Esophagus squamous epithelium (tissue), 5 donors: ENCODE data around the gene AP1G2. TPM values are rescaled to one million over a fixed set of nuclear protein-coding genes. Genes with fewer than 3 reads are reported as not detected.

Experiments used
- DNase-seq: peaks from one replicate; lab custom pipeline; 2025; lab: John Stamatoyannopoulos, UW
- H3K27ac ChIP-seq, 4 donors: fragments of 200-600 bp; sonication (generic); one replicate each; pipeline ENCODE4 v1.5.1; 2016 to 2019; ENCODE audit warnings: mild to moderate bottlenecking in 1 of 4
- H3K27me3 ChIP-seq, 4 donors: fragments of 200-600 bp; sonication (generic); 1 replicate in 3 of 4; 2 replicates in 1 of 4; pipeline versions ENCODE4 v1.5.1 to v1.6.0; 2017 to 2021; ENCODE audit warnings: antibody characterized with exemption in 1 of 4
- H3K36me3 ChIP-seq, 3 donors: fragments of 200-600 bp; sonication (generic); one replicate each; pipeline ENCODE4 v1.5.1; 2016 to 2019
- H3K4me1 ChIP-seq, 3 donors: fragments of 200-600 bp; sonication (generic); one replicate each; pipeline ENCODE4 v1.5.1; 2017 to 2019
- H3K4me3 ChIP-seq, 4 donors: fragments of 200-600 bp; sonication (generic); 1 replicate in 3 of 4; 2 replicates in 1 of 4; pipeline ENCODE4 v1.5.1; 2016 to 2019; ENCODE audit warnings: mild to moderate bottlenecking in 2 of 4, moderate library complexity in 1 of 4
- H3K9me3 ChIP-seq, 3 donors: fragments of 200-600 bp; sonication (generic); one replicate each; pipeline ENCODE4 v1.5.1; 2016 to 2019
- CTCF ChIP-seq, 6 experiments: fragments of 450-650 bp in 4 of 6; fragments of 200-600 bp in 2 of 6; sonication (generic) in 2 of 6; IDR thresholded peaks; one replicate each; pipeline ENCODE4 v1.5.1; 2016 to 2019; ENCODE audit warnings: antibody characterized with exemption in 6 of 6, mild to moderate bottlenecking in 4 of 6, moderate library complexity in 4 of 6
- POLR2A ChIP-seq, 4 donors: fragments of 450-650 bp; IDR thresholded peaks; one replicate each; pipeline ENCODE4 v1.6.1; 2017; ENCODE audit warnings: antibody characterized with exemption in 4 of 4, mild to moderate bottlenecking in 4 of 4, moderate library complexity in 3 of 4
- WGBS, 2 donors: methylation state at CpG; one replicate each; pipeline ENCODE4 v1.1.5; 2018; 5-methylcytosine and 5-hydroxymethylcytosine counted together
- intact Hi-C: fragments of 100-400 bp; cut with DNase I; formaldehyde crosslinking; loops from one replicate; pipeline ENCODE4 v1.15.0; 2022
- total RNA-seq, 4 donors: library from RNA; depleted of rRNA; stranded (reverse); fragments of >200 nt; gene quantifications; one replicate each; pipeline ENCODE4 v1.1.0, GENCODE V29; 2016
- donor health status: DM: yes; HTN: yes; CAD: no.

AP1G2 gene
- total RNA-seq, 4 donors from 2014 or later = 58.0 to 116 (median 68.6) TPM

GRCh38 chr14:23582906-23583760, 15.5 kb upstream of the AP1G2 start:
- intact Hi-C loops = no loop called here
- no peak for DNase-seq
- peaks cover 0 to 58% (median 2%) of the 10 kb centered on the region in 4 donors for H3K27me3 ChIP-seq
- 64 to 75% methylated on average over 3 of the region's 3 CpGs for WGBS, 2 donors
- no peaks in the 10 kb centered on the region for H3K9me3 ChIP-seq
- no peak overlapping the region for H3K4me3 ChIP-seq
- no peak for TF ChIP-seq CTCF (IDR thresholded peaks at IDR 0.05)
- no peak for TF ChIP-seq POLR2A (IDR thresholded peaks at IDR 0.05)
- no peaks in the 10 kb centered on the region for H3K36me3 ChIP-seq
- H3K27ac ChIP-seq = no peak overlapping the region
- H3K4me1 ChIP-seq = peaks cover 0 to 8% (median 0%) of the 10 kb centered on the region in 3 donors

DNA sequence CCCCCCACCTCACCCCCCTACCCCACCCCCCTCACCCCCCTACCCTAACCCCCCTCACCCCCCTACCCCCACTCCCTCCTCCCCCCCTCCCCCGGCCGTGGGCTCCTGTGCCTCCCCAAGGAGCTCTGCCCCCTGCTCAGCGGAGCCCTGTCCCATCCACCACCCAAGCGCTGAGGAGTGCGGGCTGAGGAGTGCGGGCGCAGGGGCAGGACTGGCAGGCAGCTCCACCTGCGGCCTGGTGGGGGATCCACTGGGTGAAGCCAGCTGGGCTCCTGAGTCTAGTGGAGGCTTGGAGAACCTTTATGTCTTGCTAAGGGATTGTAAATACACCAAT, 13.3 kb upstream of the AP1G2 start:
- H3K27me3 ChIP-seq = peaks cover 10 to 69% (median 20%) of the 10 kb centered on the region in 4 donors
- intact Hi-C loops = no loop called here
- WGBS, 2 donors = 80% methylated on average over 1 of the region's 8 CpGs; no CpG with 5 or more reads in 1 of the 2 donors
- no peak for TF ChIP-seq POLR2A (IDR thresholded peaks at IDR 0.05)
- no peak for TF ChIP-seq CTCF (IDR thresholded peaks at IDR 0.05)
- no peaks in the 10 kb centered on the region for H3K36me3 ChIP-seq
- H3K9me3 ChIP-seq = no peaks in the 10 kb centered on the region
- H3K27ac ChIP-seq = no peak overlapping the region
- H3K4me3 ChIP-seq = no peak overlapping the region
- H3K4me1 ChIP-seq = peaks cover 14 to 30% (median 18%) of the 10 kb centered on the region in 3 donors
- DNase-seq = no peak

DNA sequence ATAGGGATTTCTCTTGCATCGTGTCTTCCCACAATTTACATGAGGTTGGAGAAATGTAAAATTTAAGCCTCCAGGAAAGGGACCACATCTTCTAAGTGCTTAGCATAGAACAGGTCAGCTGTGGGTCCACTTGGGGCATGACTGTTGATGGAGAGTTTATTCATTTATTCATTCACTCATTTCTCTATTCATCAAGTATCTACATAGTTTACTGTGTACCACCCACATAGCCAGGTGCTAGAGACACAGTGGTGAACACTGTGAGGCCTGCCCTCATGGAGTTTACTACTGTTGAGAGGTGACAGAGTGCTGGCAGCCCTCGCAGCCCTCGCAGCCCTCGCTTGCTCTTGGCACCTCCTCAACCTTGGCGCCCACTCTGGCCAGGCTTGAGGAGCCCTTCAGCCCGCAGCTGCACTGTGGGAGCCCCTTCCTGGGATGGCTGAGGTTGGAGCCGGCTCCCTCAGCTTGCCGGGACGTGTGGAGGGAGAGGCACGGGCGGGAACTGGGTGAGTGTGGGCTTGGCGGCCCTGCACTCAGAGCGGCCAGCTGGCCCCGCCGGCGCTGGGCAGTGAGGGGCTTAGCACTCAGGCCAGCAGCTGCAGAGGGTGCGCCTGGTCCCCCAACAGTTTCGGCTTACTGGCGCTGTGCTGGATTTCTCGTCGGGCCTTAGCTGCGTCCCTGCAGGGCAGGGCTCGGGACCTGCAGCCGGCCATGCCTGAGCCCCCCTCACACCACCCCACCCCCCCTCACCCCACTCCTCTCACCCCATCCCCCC, 12.7 kb upstream of the AP1G2 start:
- Histone ChIP-seq H3K27me3 (peaks cover 13 to 74% (median 21%) of the 10 kb centered on the region in 4 donors), H3K9me3 (no peaks in the 10 kb centered on the region), H3K27ac (no peak overlapping the region), H3K4me3 (no peak overlapping the region), H3K36me3 (no peaks in the 10 kb centered on the region), H3K4me1 (peaks cover 14 to 34% (median 18%) of the 10 kb centered on the region in 3 donors)
- DNase-seq = no peak
- 76 to 84% methylated on average over 5 to 6 of the region's 24 CpGs for WGBS, 2 donors
- intact Hi-C loops = no loop called here
- TF ChIP-seq CTCF (IDR thresholded peaks at IDR 0.05) = no peak
- TF ChIP-seq POLR2A (IDR thresholded peaks at IDR 0.05) = no peak

DNA sequence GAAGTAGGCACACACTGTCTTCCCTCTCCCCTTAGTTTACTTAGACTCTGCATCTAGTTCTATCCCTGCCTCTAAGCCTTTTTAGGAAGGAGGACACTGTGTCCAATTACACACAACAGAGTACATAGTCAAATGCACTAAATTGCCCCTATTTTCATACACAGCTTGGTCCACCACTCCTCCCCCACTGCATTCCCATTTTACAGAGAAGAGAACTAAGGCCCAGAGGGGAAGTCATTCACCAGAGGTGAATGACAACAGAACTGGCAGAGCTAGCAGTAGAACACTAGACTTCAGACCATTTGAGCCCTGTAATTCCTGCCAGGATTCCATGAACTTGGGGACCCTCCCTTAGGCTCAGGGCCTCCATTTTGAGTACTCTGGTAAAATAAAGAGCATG, 12.1 kb upstream of the AP1G2 start:
- Histone ChIP-seq H3K36me3 (no peaks in the 10 kb centered on the region), H3K27me3 (peaks cover 13 to 75% (median 21%) of the 10 kb centered on the region in 4 donors)
- TF ChIP-seq CTCF (IDR thresholded peaks at IDR 0.05) (no peak), POLR2A (IDR thresholded peaks at IDR 0.05) (no peak)

GRCh38 chr14:23579311-23579630, 11.7 kb upstream of the AP1G2 start:
- Histone ChIP-seq H3K9me3 (no peaks in the 10 kb centered on the region), H3K27ac (no peak overlapping the region), H3K4me3 (no peak overlapping the region), H3K4me1 (peaks cover 14 to 34% (median 18%) of the 10 kb centered on the region in 3 donors), H3K27me3 (peaks cover 13 to 79% (median 21%) of the 10 kb centered on the region in 4 donors), H3K36me3 (no peaks in the 10 kb centered on the region)
- intact Hi-C loops = no loop called here
- DNase-seq = no peak
- TF ChIP-seq POLR2A (IDR thresholded peaks at IDR 0.05) (no peak), CTCF (IDR thresholded peaks at IDR 0.05) (no peak)
- 53 to 59% methylated on average over 3 of the region's 3 CpGs for WGBS, 2 donors

More for the DNA sequence above, 12.1 kb upstream of the AP1G2 start:
- Histone ChIP-seq H3K9me3 (no peaks in the 10 kb centered on the region), H3K4me1 (peaks cover 14 to 34% (median 18%) of the 10 kb centered on the region in 3 donors), H3K4me3 (no peak overlapping the region), H3K27ac (no peak overlapping the region)
- intact Hi-C loops = no loop called here
- DNase-seq = no peak
